HFFc6 (cell line): Measurements from ENCODE around the gene PABPN1L. TPM values are rescaled to one million over a fixed set of nuclear protein-coding genes. Genes with fewer than 3 reads are reported as not detected.
"Not testable (repeated sequence)": the region's sequence is repeated elsewhere in the genome, so short reads cannot be mapped to it uniquely, and the experiment has no call there.

Source experiments
- DNase-seq: peaks from one replicate; pipeline ENCODE4 v3.0.0-alpha.2; 2018
- H3K27ac Mint-ChIP-seq: 2 replicates; pipeline ENCODE4 v1.8.0; 2020; ENCODE audit warnings: mild to moderate bottlenecking, mixed read lengths
- H3K27me3 Mint-ChIP-seq: 2 replicates; pipeline ENCODE4 v1.8.0; 2021; ENCODE audit warnings: mild to moderate bottlenecking, moderate library complexity, mixed read lengths; ENCODE audit not compliant: insufficient read depth
- H3K36me3 Mint-ChIP-seq: 2 replicates; pipeline ENCODE4 v1.8.0; 2021; ENCODE audit warnings: low read depth, mixed read lengths
- H3K4me1 Mint-ChIP-seq: 2 replicates; pipeline ENCODE4 v1.8.0; 2020; ENCODE audit warnings: low read depth, mixed read lengths
- H3K4me3 Mint-ChIP-seq: 2 replicates; pipeline ENCODE4 v1.8.0; 2020; ENCODE audit warnings: mild to moderate bottlenecking, moderate library complexity, mixed read lengths
- H3K9me3 Mint-ChIP-seq: 2 replicates; pipeline ENCODE4 v1.8.0; 2020; ENCODE audit warnings: mild to moderate bottlenecking, mixed read lengths
- CTCF ChIP-seq: fragments of 200-600 bp; sonication (generic); IDR thresholded peaks from 2 replicates; pipeline ENCODE4 v1.5.0; 2021; ENCODE audit warnings: antibody characterized with exemption, mild to moderate bottlenecking
- total RNA-seq, 6 experiments: library from RNA; stranded (reverse); fragmentation: NEBNext Ultra II Directional; extraction: Animal tissue kit (Norgen Biotek cat#: 25700); gene quantifications; 2 replicates in 1 of 6; 3 replicates in 5 of 6; pipeline ENCODE4 v1.2.3, GENCODE V29; 2021

Gene PABPN1L
- total RNA-seq, 6 experiments from 2014 or later: not detected

- no peak for DNase-seq
- no peak for TF ChIP-seq CTCF
- Mint-ChIP-seq H3K36me3 (no peaks in the 10 kb centered on the region), H3K4me1 (no peaks in the 10 kb centered on the region), H3K4me3 (no peak overlapping the region), H3K9me3 (peaks cover 14% of the 10 kb centered on the region), H3K27me3 (peaks cover 10% of the 10 kb centered on the region), H3K27ac (no peak overlapping the region)
Measured at GRCh38 chr16:88893127-88893968, 26.9 kb upstream of the PABPN1L start.

- no peak for TF ChIP-seq CTCF
- Mint-ChIP-seq H3K27ac (no peak overlapping the region), H3K36me3 (no peaks in the 10 kb centered on the region), H3K4me1 (no peaks in the 10 kb centered on the region), H3K27me3 (peaks cover 9% of the 10 kb centered on the region), H3K4me3 (no peak overlapping the region), H3K9me3 (peaks cover 14% of the 10 kb centered on the region)
- DNase-seq: no peak
Measured at GRCh38 chr16:88892065-88892464, 25.6 kb upstream of the PABPN1L start.

- Mint-ChIP-seq H3K4me1 (no peaks in the 10 kb centered on the region), H3K36me3 (no peaks in the 10 kb centered on the region), H3K27me3 (peaks cover 11% of the 10 kb centered on the region), H3K4me3 (no peak overlapping the region), H3K9me3 (peaks cover 14% of the 10 kb centered on the region), H3K27ac (no peak overlapping the region)
- TF ChIP-seq CTCF: no peak
- DNase-seq: no peak
Measured at GRCh38 chr16:88891083-88891482, 24.6 kb upstream of the PABPN1L start.

- peaks cover 14% of the 10 kb centered on the region for H3K9me3 Mint-ChIP-seq
- H3K36me3 Mint-ChIP-seq, DNase-seq, H3K4me3 Mint-ChIP-seq, H3K27me3 Mint-ChIP-seq, H3K4me1 Mint-ChIP-seq, H3K27ac Mint-ChIP-seq: not testable (repeated sequence)
Measured at GRCh38 chr16:88889702-88890352, 23.4 kb upstream of the PABPN1L start.

GRCh38 chr16:88888461-88889387, 22.3 kb upstream of the PABPN1L start:
- Mint-ChIP-seq H3K4me1 (no peaks in the 10 kb centered on the region), H3K9me3 (peaks cover 14% of the 10 kb centered on the region), H3K27me3 (peaks cover 9% of the 10 kb centered on the region; the same call in 1 of the 2 replicates), H3K27ac (no peak overlapping the region), H3K4me3 (no peak overlapping the region), H3K36me3 (no peaks in the 10 kb centered on the region)
- no peak for DNase-seq
- TF ChIP-seq CTCF: no peak
